ENCODE data around the gene CTNND2.

The CTNND2 gene, protein sequence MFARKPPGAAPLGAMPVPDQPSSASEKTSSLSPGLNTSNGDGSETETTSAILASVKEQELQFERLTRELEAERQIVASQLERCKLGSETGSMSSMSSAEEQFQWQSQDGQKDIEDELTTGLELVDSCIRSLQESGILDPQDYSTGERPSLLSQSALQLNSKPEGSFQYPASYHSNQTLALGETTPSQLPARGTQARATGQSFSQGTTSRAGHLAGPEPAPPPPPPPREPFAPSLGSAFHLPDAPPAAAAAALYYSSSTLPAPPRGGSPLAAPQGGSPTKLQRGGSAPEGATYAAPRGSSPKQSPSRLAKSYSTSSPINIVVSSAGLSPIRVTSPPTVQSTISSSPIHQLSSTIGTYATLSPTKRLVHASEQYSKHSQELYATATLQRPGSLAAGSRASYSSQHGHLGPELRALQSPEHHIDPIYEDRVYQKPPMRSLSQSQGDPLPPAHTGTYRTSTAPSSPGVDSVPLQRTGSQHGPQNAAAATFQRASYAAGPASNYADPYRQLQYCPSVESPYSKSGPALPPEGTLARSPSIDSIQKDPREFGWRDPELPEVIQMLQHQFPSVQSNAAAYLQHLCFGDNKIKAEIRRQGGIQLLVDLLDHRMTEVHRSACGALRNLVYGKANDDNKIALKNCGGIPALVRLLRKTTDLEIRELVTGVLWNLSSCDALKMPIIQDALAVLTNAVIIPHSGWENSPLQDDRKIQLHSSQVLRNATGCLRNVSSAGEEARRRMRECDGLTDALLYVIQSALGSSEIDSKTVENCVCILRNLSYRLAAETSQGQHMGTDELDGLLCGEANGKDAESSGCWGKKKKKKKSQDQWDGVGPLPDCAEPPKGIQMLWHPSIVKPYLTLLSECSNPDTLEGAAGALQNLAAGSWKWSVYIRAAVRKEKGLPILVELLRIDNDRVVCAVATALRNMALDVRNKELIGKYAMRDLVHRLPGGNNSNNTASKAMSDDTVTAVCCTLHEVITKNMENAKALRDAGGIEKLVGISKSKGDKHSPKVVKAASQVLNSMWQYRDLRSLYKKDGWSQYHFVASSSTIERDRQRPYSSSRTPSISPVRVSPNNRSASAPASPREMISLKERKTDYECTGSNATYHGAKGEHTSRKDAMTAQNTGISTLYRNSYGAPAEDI (N-terminal part only)

DNA sequence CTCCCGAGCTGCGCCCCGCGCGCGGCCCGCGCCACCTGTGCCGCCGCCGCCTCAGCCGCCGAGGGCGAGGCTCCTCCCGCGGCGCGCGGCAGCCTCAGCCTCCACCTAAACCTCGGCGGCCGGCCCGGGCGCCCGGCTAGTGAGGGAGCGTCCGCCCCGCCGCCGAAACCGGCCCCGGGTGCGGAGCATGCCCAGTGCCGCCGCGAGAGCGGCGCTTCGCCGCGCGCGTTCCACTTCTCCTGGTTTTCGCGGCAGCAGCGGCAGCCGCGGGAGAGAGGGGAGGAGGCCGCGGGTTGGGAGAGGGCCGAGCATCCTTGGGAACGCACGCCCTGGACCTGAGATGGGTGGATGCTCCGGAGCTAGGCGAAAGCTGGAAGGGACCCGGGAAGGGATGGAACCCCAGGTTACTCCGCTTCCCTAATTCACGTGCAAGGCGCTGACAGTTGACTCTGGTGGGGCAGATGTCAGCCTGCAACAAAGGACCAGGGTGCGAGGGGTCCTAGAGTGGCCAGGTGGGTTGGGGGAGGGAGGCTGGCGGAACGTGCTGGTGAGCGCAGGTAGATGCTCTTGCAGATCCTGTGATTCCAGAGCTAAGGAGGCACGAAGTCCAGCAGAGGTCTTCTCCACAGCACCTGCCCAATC is at the start of gene CTNND2:
CTNND2 (minus strand) TSS at position 182 of the 642 bp plus-strand sequence. CDS start 593 bp downstream, outside the sequence.
- FAIRE-seq: no peak
- TF ChIP-seq, protein P1, sequence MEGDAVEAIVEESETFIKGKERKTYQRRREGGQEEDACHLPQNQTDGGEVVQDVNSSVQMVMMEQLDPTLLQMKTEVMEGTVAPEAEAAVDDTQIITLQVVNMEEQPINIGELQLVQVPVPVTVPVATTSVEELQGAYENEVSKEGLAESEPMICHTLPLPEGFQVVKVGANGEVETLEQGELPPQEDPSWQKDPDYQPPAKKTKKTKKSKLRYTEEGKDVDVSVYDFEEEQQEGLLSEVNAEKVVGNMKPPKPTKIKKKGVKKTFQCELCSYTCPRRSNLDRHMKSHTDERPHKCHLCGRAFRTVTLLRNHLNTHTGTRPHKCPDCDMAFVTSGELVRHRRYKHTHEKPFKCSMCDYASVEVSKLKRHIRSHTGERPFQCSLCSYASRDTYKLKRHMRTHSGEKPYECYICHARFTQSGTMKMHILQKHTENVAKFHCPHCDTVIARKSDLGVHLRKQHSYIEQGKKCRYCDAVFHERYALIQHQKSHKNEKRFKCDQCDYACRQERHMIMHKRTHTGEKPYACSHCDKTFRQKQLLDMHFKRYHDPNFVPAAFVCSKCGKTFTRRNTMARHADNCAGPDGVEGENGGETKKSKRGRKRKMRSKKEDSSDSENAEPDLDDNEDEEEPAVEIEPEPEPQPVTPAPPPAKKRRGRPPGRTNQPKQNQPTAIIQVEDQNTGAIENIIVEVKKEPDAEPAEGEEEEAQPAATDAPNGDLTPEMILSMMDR (IDR thresholded peaks at IDR 0.05; ENCODE audit: insufficient read depth, missing control alignments): no peak
- peak; percentile 21 for DNase-seq (ENCODE audit: insufficient read length, low spot score)

DNA sequence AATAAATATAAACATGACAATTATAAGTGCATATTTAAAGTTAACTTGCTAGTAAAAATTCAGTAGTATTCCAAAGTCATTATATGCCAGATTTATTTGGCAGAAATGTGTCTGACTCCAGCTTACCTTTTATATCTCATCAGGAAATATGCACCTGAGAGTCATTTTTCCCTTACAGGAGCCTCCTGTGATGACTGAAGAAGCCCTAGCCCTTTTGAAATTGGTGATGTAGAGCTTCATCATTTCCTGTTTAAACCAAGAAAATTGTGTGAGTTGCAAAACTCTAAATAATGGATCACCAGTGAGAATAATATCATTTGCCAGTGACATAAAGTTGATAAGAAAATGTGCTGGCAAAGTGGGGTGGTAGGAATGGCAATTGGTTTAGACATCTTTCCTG is 42.1 kb upstream of the CTNND2 start:
- FAIRE-seq (no peak), DNase-seq (ENCODE audit: insufficient read length, low spot score) (no peak)
- TF ChIP-seq, protein P1 (IDR thresholded peaks at IDR 0.05; ENCODE audit: insufficient read depth, missing control alignments): no peak

DNA sequence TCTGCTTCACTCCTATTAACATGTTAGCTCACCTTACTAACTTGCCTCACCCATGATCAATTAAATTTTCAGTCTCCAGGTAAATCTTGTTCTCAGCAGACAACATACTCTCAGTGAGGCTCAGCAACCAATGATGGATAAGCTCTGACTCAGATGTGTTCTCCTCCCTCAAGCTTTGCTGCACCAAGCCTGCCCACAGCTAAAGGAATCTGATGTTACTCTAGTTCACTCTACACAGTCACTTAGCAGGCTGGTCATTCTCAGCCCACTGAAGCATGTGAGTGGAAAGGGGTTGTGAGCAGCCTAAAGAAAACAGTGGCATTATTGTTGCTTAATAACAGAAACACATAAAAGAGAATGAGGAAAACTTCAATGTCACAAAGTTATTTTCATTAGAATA is 37.3 kb upstream of the CTNND2 start:
- TF ChIP-seq, protein P1 (IDR thresholded peaks at IDR 0.05; ENCODE audit: insufficient read depth, missing control alignments): no peak
- no peak for FAIRE-seq
- DNase-seq (ENCODE audit: insufficient read length, low spot score): no peak

DNA sequence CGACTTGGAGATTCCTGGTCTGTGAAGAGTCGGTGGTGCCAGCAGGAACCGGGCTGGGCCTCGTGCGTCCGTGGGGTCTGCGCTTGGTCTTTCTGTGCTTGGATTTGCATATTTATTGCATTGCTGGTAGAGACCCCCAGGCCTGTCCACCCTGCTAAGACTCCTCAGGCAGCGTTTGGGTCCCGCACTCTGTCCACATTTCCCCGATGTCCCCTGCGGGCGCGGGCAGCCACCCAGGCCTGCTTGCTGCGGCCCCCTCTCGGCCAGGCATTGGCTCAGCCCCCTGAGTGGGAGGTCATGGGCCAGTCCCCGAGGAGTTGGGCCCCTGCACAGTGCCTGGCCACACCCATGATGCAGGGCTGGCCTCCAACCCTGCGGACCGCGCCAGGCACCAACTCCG is 27.4 kb upstream of the CTNND2 start:
- TF ChIP-seq, protein P1 (IDR thresholded peaks at IDR 0.05; ENCODE audit: insufficient read depth, missing control alignments): no peak
- DNase-seq (ENCODE audit: insufficient read length, low spot score) (no peak), FAIRE-seq (no peak)

DNA sequence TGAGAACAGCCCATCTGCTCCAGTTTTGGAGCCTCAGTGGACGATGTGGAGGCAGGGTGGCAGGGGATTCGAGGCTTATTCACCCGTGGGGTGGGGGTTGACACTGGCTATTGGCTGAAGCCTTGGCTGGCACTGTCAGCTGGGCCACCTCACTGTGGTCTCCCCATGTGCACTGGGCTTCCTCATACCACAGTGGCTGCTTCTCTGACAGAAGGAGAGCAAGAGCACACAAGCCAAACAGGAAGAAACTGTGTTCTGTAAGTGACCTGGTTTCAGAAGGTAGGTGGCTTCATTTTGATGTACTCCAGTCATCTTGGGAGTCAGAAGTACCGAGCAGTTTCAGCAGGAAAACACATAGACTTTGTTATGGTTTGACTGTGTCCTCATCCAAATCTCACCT is 24.7 kb upstream of the CTNND2 start:
- FAIRE-seq: no peak
- DNase-seq (ENCODE audit: insufficient read length, low spot score): no peak

DNA sequence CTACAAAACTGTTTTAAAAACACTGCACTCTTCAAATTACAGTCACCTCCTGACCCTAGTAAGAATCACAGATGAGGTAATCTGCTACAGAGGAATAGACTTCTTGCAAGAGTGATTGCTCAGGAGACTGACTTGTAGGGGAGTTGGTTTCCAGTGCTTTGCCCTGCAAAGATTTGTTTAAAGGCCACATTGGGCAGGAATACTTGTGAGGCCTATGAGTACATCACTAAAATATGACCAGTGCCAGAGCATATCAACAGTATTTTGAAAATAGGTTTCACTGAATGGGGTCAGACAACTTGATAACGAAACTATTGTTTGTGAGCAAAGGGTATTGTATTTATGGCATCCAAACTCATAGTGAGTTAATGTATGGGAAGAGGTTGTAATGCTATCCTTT is 21.5 kb upstream of the CTNND2 start:
- TF ChIP-seq, protein P1 (IDR thresholded peaks at IDR 0.05; ENCODE audit: insufficient read depth, missing control alignments): no peak
- no peak for DNase-seq (ENCODE audit: insufficient read length, low spot score)
- no peak for FAIRE-seq

More for the DNA sequence above, 24.7 kb upstream of the CTNND2 start:
- TF ChIP-seq, protein P1 (IDR thresholded peaks at IDR 0.05; ENCODE audit: insufficient read depth, missing control alignments): no peak

All from D721Med (cell line).